ENCODE data around the gene RNF113B. TPM values are rescaled to one million over a fixed set of nuclear protein-coding genes. Genes with fewer than 3 reads are reported as not detected.

Gene RNF113B
- polyA plus RNA-seq, 1 donor (not counting 4 experiments of a cell fraction or from before 2014, with no cell fraction given) = not detected

DNA sequence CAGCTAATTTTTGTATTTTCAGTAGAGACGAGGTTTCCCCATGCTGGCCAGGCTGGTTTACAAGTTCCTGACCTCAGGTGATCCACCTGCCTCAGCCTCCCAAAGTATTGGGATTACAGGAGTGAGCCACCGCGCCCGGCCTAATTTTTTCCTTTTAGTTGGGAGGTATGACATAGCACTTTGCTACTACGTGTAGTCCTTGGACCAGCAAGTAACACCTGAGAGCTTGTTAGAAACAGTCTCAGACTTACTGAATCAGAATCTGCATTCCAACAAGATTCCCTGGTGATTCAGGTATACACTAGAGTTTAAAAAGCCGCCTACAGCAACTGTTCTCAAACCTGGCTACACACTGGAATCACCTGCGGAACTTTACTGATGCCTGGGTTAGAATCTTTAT, 36.0 kb downstream of the RNF113B start:
- Histone ChIP-seq H3K27ac (ENCODE audit: control insufficient read depth, insufficient read depth, low read length) (no peak overlapping the region), H3K27me3 (ENCODE audit: control insufficient read depth, extremely low read depth, insufficient read depth, low read length) (peaks cover 22% of the 10 kb centered on the region), H3K9me3 (ENCODE audit: control insufficient read depth, low read depth, low read length) (no peaks in the 10 kb centered on the region), H3K79me2 (ENCODE audit: control insufficient read depth, insufficient read depth, low read length) (peaks cover 4% of the 10 kb centered on the region), H3K36me3 (ENCODE audit: control insufficient read depth in 2 of 2, extremely low read depth in 1 of 2, insufficient read depth in 2 of 2, low read length in 2 of 2) (no peaks in the 10 kb centered on the region), H3K4me1 (ENCODE audit: control insufficient read depth, extremely low read depth, insufficient read depth, low read length) (peaks cover 8% of the 10 kb centered on the region), H3K4me3 (ENCODE audit: control insufficient read depth in 2 of 3, extremely low read depth in 1 of 3, insufficient read depth in 2 of 3, low read depth in 1 of 3, low read length in 3 of 3) (no peak overlapping the region), H3K9ac (ENCODE audit: control insufficient read depth, extremely low read depth, insufficient read depth, low read length) (no peak overlapping the region), H3K9me1 (ENCODE audit: control insufficient read depth, extremely low read depth, insufficient read depth, low read length) (no peaks in the 10 kb centered on the region), H4K20me1 (ENCODE audit: control insufficient read depth, extremely low read depth, insufficient read depth, low read length) (no peaks in the 10 kb centered on the region), H2AFZ (ENCODE audit: control insufficient read depth, low read length) (no peak overlapping the region), H3K4me2 (ENCODE audit: control insufficient read depth, extremely low read depth, insufficient read depth, low read depth, low read length) (no peak overlapping the region)
- TF ChIP-seq, protein P1, sequence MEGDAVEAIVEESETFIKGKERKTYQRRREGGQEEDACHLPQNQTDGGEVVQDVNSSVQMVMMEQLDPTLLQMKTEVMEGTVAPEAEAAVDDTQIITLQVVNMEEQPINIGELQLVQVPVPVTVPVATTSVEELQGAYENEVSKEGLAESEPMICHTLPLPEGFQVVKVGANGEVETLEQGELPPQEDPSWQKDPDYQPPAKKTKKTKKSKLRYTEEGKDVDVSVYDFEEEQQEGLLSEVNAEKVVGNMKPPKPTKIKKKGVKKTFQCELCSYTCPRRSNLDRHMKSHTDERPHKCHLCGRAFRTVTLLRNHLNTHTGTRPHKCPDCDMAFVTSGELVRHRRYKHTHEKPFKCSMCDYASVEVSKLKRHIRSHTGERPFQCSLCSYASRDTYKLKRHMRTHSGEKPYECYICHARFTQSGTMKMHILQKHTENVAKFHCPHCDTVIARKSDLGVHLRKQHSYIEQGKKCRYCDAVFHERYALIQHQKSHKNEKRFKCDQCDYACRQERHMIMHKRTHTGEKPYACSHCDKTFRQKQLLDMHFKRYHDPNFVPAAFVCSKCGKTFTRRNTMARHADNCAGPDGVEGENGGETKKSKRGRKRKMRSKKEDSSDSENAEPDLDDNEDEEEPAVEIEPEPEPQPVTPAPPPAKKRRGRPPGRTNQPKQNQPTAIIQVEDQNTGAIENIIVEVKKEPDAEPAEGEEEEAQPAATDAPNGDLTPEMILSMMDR (optimal IDR thresholded peaks at IDR 0.05 in 1 of 3, IDR thresholded peaks at IDR 0.05 in 1 of 3, conservative IDR thresholded peaks at IDR 0.05 in 1 of 3; ENCODE audit: extremely low read depth in 1 of 3, insufficient read depth in 2 of 3, low read length in 3 of 3) = no peak
- no peak for TF ChIP-seq EZH2 (IDR thresholded peaks at IDR 0.05; ENCODE audit: low read length)
- dilution Hi-C loops (cut with MboI; ENCODE audit: extremely low pct_ligation_motif_present, low sequenced_read_pairs) = no loop called here
- DNase-seq (ENCODE audit: low read depth, low spot score) = no peak
- FAIRE-seq = no peak

DNA sequence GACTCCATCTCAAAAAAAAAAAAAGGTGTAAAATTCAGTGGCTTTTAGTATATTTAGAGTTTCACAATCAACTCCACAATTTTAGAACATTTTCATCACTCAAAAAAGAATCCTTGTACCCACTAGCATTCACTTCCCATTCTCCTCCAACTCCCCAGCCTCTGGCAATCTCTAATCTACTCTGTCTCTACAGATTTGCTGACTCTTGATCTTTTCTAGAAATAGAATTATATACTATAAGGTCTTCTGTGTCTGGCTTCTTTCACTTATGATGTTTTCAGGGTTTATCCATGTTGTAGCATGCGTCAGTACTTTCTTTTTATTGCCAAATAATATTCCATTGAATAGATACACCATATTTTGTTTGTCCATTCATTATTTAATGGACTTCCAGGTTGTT, 42.2 kb downstream of the RNF113B start:
- H3K4me1 ChIP-seq (ENCODE audit: control insufficient read depth, extremely low read depth, insufficient read depth, low read length) = no peaks in the 10 kb centered on the region
- H3K36me3 ChIP-seq (ENCODE audit: control insufficient read depth in 2 of 2, extremely low read depth in 1 of 2, insufficient read depth in 2 of 2, low read length in 2 of 2) = no peaks in the 10 kb centered on the region
- no peak overlapping the region for H3K4me3 ChIP-seq (ENCODE audit: control insufficient read depth in 2 of 3, extremely low read depth in 1 of 3, insufficient read depth in 2 of 3, low read depth in 1 of 3, low read length in 3 of 3)
- TF ChIP-seq, protein P1 (optimal IDR thresholded peaks at IDR 0.05 in 1 of 3, IDR thresholded peaks at IDR 0.05 in 1 of 3, conservative IDR thresholded peaks at IDR 0.05 in 1 of 3; ENCODE audit: extremely low read depth in 1 of 3, insufficient read depth in 2 of 3, low read length in 3 of 3) = no peak
- no peak for TF ChIP-seq EZH2 (IDR thresholded peaks at IDR 0.05; ENCODE audit: low read length)
- no peaks in the 10 kb centered on the region for H3K9me3 ChIP-seq (ENCODE audit: control insufficient read depth, low read depth, low read length)
- no peaks in the 10 kb centered on the region for H3K27me3 ChIP-seq (ENCODE audit: control insufficient read depth, extremely low read depth, insufficient read depth, low read length)
- no peak for DNase-seq (ENCODE audit: low read depth, low spot score)
- no peaks in the 10 kb centered on the region for H3K79me2 ChIP-seq (ENCODE audit: control insufficient read depth, insufficient read depth, low read length)
- no peak overlapping the region for H3K27ac ChIP-seq (ENCODE audit: control insufficient read depth, insufficient read depth, low read length)
- no peak overlapping the region for H3K9ac ChIP-seq (ENCODE audit: control insufficient read depth, extremely low read depth, insufficient read depth, low read length)
- no peaks in the 10 kb centered on the region for H3K9me1 ChIP-seq (ENCODE audit: control insufficient read depth, extremely low read depth, insufficient read depth, low read length)
- dilution Hi-C loops (cut with MboI; ENCODE audit: extremely low pct_ligation_motif_present, low sequenced_read_pairs) = no loop called here
- no peak overlapping the region for H2AFZ ChIP-seq (ENCODE audit: control insufficient read depth, low read length)
- H3K4me2 ChIP-seq (ENCODE audit: control insufficient read depth, extremely low read depth, insufficient read depth, low read depth, low read length) = no peak overlapping the region
- no peaks in the 10 kb centered on the region for H4K20me1 ChIP-seq (ENCODE audit: control insufficient read depth, extremely low read depth, insufficient read depth, low read length)
- no peak for FAIRE-seq

Data from keratinocyte (primary cell).